Nephron (organoid): ENCODE data around the gene OR2J3.
"Not testable (repeated sequence)": the region's sequence is repeated elsewhere in the genome, so short reads cannot be mapped to it uniquely, and the experiment has no call there.

Experiments used
- H3K27ac Mint-ChIP-seq, 3 experiments: 2 replicates each; pipeline ENCODE4 v1.8.0; 2020; ENCODE audit warnings: mixed read lengths in 3 of 3, mild to moderate bottlenecking in 2 of 3, moderate library complexity in 1 of 3
- H3K27me3 Mint-ChIP-seq: 2 replicates; pipeline ENCODE4 v1.8.0; 2021; ENCODE audit warnings: low read depth, mild to moderate bottlenecking, moderate library complexity, mixed read lengths
- H3K36me3 Mint-ChIP-seq: 2 replicates; pipeline ENCODE4 v1.8.0; 2020; ENCODE audit warnings: low read depth, mixed read lengths
- H3K4me1 Mint-ChIP-seq: 2 replicates; pipeline ENCODE4 v1.8.0; 2020; ENCODE audit warnings: mixed read lengths
- H3K4me3 Mint-ChIP-seq, 3 experiments: 2 replicates each; pipeline ENCODE4 v1.8.0; 2020; ENCODE audit warnings: mild to moderate bottlenecking in 3 of 3, mixed read lengths in 3 of 3, moderate library complexity in 2 of 3
- H3K9me3 Mint-ChIP-seq: 2 replicates; pipeline ENCODE4 v1.8.0; 2020; ENCODE audit warnings: mixed read lengths
- CTCF ChIP-seq, 3 experiments: fragments of 200-600 bp; sonication (generic); IDR thresholded peaks; one replicate each; pipeline ENCODE4 v1.5.0; 2021; ENCODE audit warnings: antibody characterized with exemption in 3 of 3; ENCODE audit not compliant: unreplicated experiment in 3 of 3

OR2J3 gene

GRCh38 chr6:29147074-29147473, 39.2 kb downstream of the OR2J3 start:
- no peaks in the 10 kb centered on the region for H3K36me3 Mint-ChIP-seq
- TF ChIP-seq CTCF (IDR thresholded peaks at IDR 0.05; ENCODE audit: unreplicated experiment in 3 of 3) = no peak
- H3K4me3 Mint-ChIP-seq = no peak overlapping the region
- no peaks in the 10 kb centered on the region for H3K9me3 Mint-ChIP-seq
- H3K4me1 Mint-ChIP-seq = no peaks in the 10 kb centered on the region
- H3K27ac Mint-ChIP-seq = no peak overlapping the region
- peaks cover 12% of the 10 kb centered on the region for H3K27me3 Mint-ChIP-seq

- peaks cover 12% of the 10 kb centered on the region for H3K27me3 Mint-ChIP-seq
- not testable (repeated sequence) for H3K36me3 Mint-ChIP-seq, H3K9me3 Mint-ChIP-seq, H3K4me1 Mint-ChIP-seq, H3K27ac Mint-ChIP-seq, H3K4me3 Mint-ChIP-seq
These were observed 41.6 kb downstream of the OR2J3 start for GRCh38 chr6:29149444-29149843.

- Mint-ChIP-seq H3K27me3 (peaks cover 3% of the 10 kb centered on the region), H3K9me3 (no peaks in the 10 kb centered on the region), H3K36me3 (no peaks in the 10 kb centered on the region), H3K4me3 (no peak overlapping the region), H3K4me1 (no peaks in the 10 kb centered on the region), H3K27ac (no peak overlapping the region)
- TF ChIP-seq CTCF (IDR thresholded peaks at IDR 0.05; ENCODE audit: unreplicated experiment in 3 of 3) = no peak
These were observed 45.2 kb downstream of the OR2J3 start for GRCh38 chr6:29153083-29153482.

GRCh38 chr6:29155182-29155581, 47.3 kb downstream of the OR2J3 start:
- not testable (repeated sequence) for H3K9me3 Mint-ChIP-seq, H3K27me3 Mint-ChIP-seq, H3K27ac Mint-ChIP-seq, H3K4me1 Mint-ChIP-seq, H3K4me3 Mint-ChIP-seq, H3K36me3 Mint-ChIP-seq

GRCh38 chr6:29159922-29160321, 52.1 kb downstream of the OR2J3 start:
- H3K36me3 Mint-ChIP-seq, H3K27me3 Mint-ChIP-seq, H3K4me1 Mint-ChIP-seq, H3K9me3 Mint-ChIP-seq, H3K27ac Mint-ChIP-seq, H3K4me3 Mint-ChIP-seq: not testable (repeated sequence)
